Measurements from ENCODE around the gene USB1.

DNA sequence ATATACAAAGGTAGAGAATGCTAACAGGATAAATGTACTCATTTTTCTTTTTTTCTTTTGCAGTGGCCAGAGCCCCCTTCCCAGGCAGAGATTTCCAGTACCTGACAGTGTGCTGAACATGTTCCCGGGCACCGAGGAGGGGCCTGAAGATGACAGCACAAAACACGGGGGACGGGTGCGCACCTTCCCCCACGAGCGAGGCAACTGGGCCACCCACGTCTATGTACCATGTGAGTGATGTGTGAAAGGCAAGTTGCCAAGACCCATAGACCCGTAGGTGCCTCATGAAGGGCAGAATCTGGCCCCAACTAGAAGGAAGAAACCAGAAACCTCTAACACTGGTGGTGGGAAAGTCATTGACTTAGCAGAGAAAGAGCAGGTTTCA is 1.2 kb downstream of the USB1 start:
- TF ChIP-seq EZH2 (IDR thresholded peaks at IDR 0.05; ENCODE audit: low read length, missing control alignments) (no peak), CTCF (conservative IDR thresholded peaks at IDR 0.05 in 1 of 2, IDR thresholded peaks at IDR 0.05 in 1 of 2; ENCODE audit: low read depth in 1 of 2, low read length in 2 of 2) (no peak)
